Liver (tissue), 9 donors: ENCODE data around the gene MBLAC1. TPM values are rescaled to one million over a fixed set of nuclear protein-coding genes. Genes with fewer than 3 reads are reported as not detected.

Experiments
- DNase-seq: peaks from one replicate; pipeline ENCODE4 v3.0.0-alpha.2; 2017; ENCODE audit warnings: low spot score
- H3K27ac ChIP-seq, 2 donors: one replicate each; pipeline ENCODE4 v1.7.0; 2013; ENCODE audit warnings: inconsistent platforms in 2 of 2, low read length in 2 of 2, control low read depth in 1 of 2, low read depth in 1 of 2, mild to moderate bottlenecking in 1 of 2
- H3K27me3 ChIP-seq, 4 donors: one replicate each; pipeline versions ENCODE4 v1.6.1 to v1.7.0; 2013; ENCODE audit warnings: low read length in 3 of 4, inconsistent platforms in 1 of 4, mild to moderate bottlenecking in 1 of 4, moderate library complexity in 1 of 4; ENCODE audit not compliant: control insufficient read depth in 4 of 4, insufficient read depth in 4 of 4
- H3K36me3 ChIP-seq, 4 donors: one replicate each; pipeline versions ENCODE4 v1.6.1 to v1.7.0; 2013; ENCODE audit warnings: low read length in 3 of 4, mild to moderate bottlenecking in 3 of 4, low read depth in 1 of 4, moderate library complexity in 1 of 4; ENCODE audit not compliant: control insufficient read depth in 4 of 4, insufficient read depth in 3 of 4
- H3K4me1 ChIP-seq, 4 donors: one replicate each; pipeline versions ENCODE4 v1.6.1 to v1.7.0; 2013; ENCODE audit warnings: low read length in 3 of 4, mild to moderate bottlenecking in 3 of 4, moderate library complexity in 1 of 4; ENCODE audit not compliant: control insufficient read depth in 4 of 4, insufficient read depth in 4 of 4
- H3K4me3 ChIP-seq, 3 donors: one replicate each; pipeline versions ENCODE4 v1.6.1 to v1.7.0; 2013; ENCODE audit warnings: low read length in 3 of 3, control low read depth in 1 of 3, low read depth in 1 of 3, mild to moderate bottlenecking in 1 of 3
- H3K9ac ChIP-seq, 2 donors: one replicate each; pipeline ENCODE4 v1.7.0; 2013; ENCODE audit warnings: low read length in 2 of 2, mild to moderate bottlenecking in 2 of 2, moderate library complexity in 2 of 2, control low read depth in 1 of 2, low read depth in 1 of 2
- H3K9me3 ChIP-seq, 4 donors: one replicate each; pipeline versions ENCODE4 v1.6.1 to v1.7.0; 2013; ENCODE audit warnings: low read length in 3 of 4; ENCODE audit not compliant: control insufficient read depth in 4 of 4
- EGR1 ChIP-seq, 2 donors: IDR thresholded peaks; 2 replicates each; pipeline ENCODE4 v1.6.1; 2016 to 2018; ENCODE audit warnings: antibody characterized with exemption in 2 of 2, low read depth in 2 of 2
- FOXA2 ChIP-seq: IDR thresholded peaks from 2 replicates; pipeline ENCODE4 v1.6.1; 2016; ENCODE audit warnings: antibody characterized with exemption
- GABPA ChIP-seq, 2 donors: IDR thresholded peaks in 1 of 2; conservative IDR thresholded peaks in 1 of 2; 2 replicates each; pipeline ENCODE4 v1.6.1; 2016; ENCODE audit warnings: antibody characterized with exemption in 2 of 2, mild to moderate bottlenecking in 1 of 2, moderate library complexity in 1 of 2
- HNF4A ChIP-seq, 2 donors: conservative IDR thresholded peaks; 2 replicates each; pipeline ENCODE4 v1.6.1; 2016; ENCODE audit warnings: antibody characterized with exemption in 2 of 2, mild to moderate bottlenecking in 2 of 2
- JUND ChIP-seq, 2 donors: IDR thresholded peaks; 2 replicates each; pipeline ENCODE4 v1.6.1; 2016; ENCODE audit warnings: antibody characterized with exemption in 2 of 2
- RAD21 ChIP-seq, 2 donors: IDR thresholded peaks; 2 replicates each; pipeline ENCODE4 v1.6.1; 2016; ENCODE audit warnings: antibody characterized with exemption in 2 of 2, mild to moderate bottlenecking in 2 of 2
- RXRA ChIP-seq, 2 donors: IDR thresholded peaks; 2 replicates each; pipeline ENCODE4 v1.6.1; 2017 to 2018; ENCODE audit warnings: antibody characterized with exemption in 2 of 2, mild to moderate bottlenecking in 1 of 2
- TAF1 ChIP-seq: conservative IDR thresholded peaks from 2 replicates; pipeline ENCODE4 v1.6.1; 2016; ENCODE audit warnings: antibody characterized with exemption, mild to moderate bottlenecking
- WGBS: extraction: QIAGEN DNeasy Blood & Tissue Kit; methylation state at CpG from one replicate; pipeline ENCODE4 v1.1.7; 2013; 5-methylcytosine and 5-hydroxymethylcytosine counted together
- polyA plus RNA-seq, 2 donors: library from polyadenylated mRNA; stranded (reverse) in 1 of 2; unstranded in 1 of 2; fragments of 200-250 nt in 1 of 2; fragments of >200 nt in 1 of 2; fragmentation: Nextera tagmentation in 1 of 2; extraction: Ambion mirVana in 1 of 2; gene quantifications; one replicate each; pipeline versions ENCODE4 v1.2.1 to v1.2.3, GENCODE V29; 2013 to 2015
- total RNA-seq, 2 donors: library from RNA; depleted of rRNA; stranded (reverse); fragments of >200 nt; gene quantifications; one replicate each; pipeline ENCODE4 v1.2.3, GENCODE V29; 2014
- TF ChIP-seq, protein P1 (sequence below): IDR thresholded peaks from 2 replicates; pipeline ENCODE4 v1.6.1; 2016; ENCODE audit warnings: antibody characterized with exemption, mild to moderate bottlenecking
- TF ChIP-seq, protein P2 (sequence below): fragments of 150-350 bp; IDR thresholded peaks from 2 replicates; pipeline ENCODE4 v1.5.1; 2017; ENCODE audit warnings: improper control_type of control experiment, low read depth, low read length; ENCODE audit not compliant: missing input control
- donor health status: healthy.
- donor health status: healthy.
- donor health status: healthy.
- donor health status: healthy.
- donor health status: healthy.

Gene MBLAC1
- total and polyA plus RNA-seq, 4 donors, result 1.0 to 1.4 (median 1.3) TPM

- H3K4me3 ChIP-seq, result no peak overlapping the region
- no peaks in the 10 kb centered on the region for H3K9me3 ChIP-seq
- DNase-seq, result no peak
- H3K4me1 ChIP-seq, result peaks cover 7 to 21% (median 12%) of the 10 kb centered on the region in 4 donors
- H3K27ac ChIP-seq, result no peak overlapping the region
- H3K9ac ChIP-seq, result no peak overlapping the region
- TF ChIP-seq FOXA2, result no peak
- no peak for TF ChIP-seq RXRA (IDR thresholded peaks at IDR 0.05)
- no peak for TF ChIP-seq JUND (IDR thresholded peaks at IDR 0.05)
- TF ChIP-seq, protein P1, sequence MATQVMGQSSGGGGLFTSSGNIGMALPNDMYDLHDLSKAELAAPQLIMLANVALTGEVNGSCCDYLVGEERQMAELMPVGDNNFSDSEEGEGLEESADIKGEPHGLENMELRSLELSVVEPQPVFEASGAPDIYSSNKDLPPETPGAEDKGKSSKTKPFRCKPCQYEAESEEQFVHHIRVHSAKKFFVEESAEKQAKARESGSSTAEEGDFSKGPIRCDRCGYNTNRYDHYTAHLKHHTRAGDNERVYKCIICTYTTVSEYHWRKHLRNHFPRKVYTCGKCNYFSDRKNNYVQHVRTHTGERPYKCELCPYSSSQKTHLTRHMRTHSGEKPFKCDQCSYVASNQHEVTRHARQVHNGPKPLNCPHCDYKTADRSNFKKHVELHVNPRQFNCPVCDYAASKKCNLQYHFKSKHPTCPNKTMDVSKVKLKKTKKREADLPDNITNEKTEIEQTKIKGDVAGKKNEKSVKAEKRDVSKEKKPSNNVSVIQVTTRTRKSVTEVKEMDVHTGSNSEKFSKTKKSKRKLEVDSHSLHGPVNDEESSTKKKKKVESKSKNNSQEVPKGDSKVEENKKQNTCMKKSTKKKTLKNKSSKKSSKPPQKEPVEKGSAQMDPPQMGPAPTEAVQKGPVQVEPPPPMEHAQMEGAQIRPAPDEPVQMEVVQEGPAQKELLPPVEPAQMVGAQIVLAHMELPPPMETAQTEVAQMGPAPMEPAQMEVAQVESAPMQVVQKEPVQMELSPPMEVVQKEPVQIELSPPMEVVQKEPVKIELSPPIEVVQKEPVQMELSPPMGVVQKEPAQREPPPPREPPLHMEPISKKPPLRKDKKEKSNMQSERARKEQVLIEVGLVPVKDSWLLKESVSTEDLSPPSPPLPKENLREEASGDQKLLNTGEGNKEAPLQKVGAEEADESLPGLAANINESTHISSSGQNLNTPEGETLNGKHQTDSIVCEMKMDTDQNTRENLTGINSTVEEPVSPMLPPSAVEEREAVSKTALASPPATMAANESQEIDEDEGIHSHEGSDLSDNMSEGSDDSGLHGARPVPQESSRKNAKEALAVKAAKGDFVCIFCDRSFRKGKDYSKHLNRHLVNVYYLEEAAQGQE, result no peak
- TF ChIP-seq, protein P2, sequence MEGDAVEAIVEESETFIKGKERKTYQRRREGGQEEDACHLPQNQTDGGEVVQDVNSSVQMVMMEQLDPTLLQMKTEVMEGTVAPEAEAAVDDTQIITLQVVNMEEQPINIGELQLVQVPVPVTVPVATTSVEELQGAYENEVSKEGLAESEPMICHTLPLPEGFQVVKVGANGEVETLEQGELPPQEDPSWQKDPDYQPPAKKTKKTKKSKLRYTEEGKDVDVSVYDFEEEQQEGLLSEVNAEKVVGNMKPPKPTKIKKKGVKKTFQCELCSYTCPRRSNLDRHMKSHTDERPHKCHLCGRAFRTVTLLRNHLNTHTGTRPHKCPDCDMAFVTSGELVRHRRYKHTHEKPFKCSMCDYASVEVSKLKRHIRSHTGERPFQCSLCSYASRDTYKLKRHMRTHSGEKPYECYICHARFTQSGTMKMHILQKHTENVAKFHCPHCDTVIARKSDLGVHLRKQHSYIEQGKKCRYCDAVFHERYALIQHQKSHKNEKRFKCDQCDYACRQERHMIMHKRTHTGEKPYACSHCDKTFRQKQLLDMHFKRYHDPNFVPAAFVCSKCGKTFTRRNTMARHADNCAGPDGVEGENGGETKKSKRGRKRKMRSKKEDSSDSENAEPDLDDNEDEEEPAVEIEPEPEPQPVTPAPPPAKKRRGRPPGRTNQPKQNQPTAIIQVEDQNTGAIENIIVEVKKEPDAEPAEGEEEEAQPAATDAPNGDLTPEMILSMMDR, result no peak
- no peaks in the 10 kb centered on the region for H3K27me3 ChIP-seq
- 75% methylated on average over 8 of the region's 8 CpGs for WGBS
- H3K36me3 ChIP-seq, result peaks cover 29 to 74% (median 52%) of the 10 kb centered on the region in 4 donors
Observed at GRCh38 chr7:100093054-100093453, 33.7 kb upstream of the MBLAC1 start.

DNA sequence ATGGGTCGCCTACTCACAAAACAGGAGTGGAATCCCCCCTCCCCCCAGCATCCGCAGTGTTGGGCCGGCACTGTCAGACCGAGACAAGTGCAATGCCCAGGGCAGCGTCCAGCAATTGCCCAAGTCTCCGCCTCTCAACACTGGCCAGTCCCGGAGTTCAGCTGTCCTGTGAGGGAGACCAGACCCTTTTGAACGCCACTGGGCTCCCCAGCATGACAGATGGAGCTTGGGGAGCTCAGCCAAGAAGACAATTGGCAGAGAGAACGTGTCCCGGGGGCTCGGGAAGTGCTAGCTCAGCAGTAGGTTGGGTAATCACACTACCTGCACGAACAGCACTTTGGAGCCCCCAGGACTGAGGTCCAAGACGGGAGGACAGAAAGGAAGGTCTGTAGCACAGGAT is 33.3 kb upstream of the MBLAC1 start:
- Histone ChIP-seq H3K27me3 (no peaks in the 10 kb centered on the region), H3K9me3 (no peaks in the 10 kb centered on the region), H3K27ac (no peak overlapping the region), H3K36me3 (peaks cover 33 to 79% (median 56%) of the 10 kb centered on the region in 4 donors), H3K4me3 (no peak overlapping the region), H3K4me1 (peaks cover 4 to 16% (median 9%) of the 10 kb centered on the region in 4 donors), H3K9ac (no peak overlapping the region)
- TF ChIP-seq TAF1 (no peak), RAD21 (IDR thresholded peaks at IDR 0.05) (no peak), EGR1 (IDR thresholded peaks at IDR 0.05; ENCODE audit: low read depth in 2 of 2) (no peak), HNF4A (conservative IDR thresholded peaks at IDR 0.05) (no peak), GABPA (IDR thresholded peaks at IDR 0.05 in 1 of 2, conservative IDR thresholded peaks at IDR 0.05 in 1 of 2) (no peak), RXRA (IDR thresholded peaks at IDR 0.05) (no peak)
- TF ChIP-seq, protein P1, result no peak
- no peak for DNase-seq
- 54% methylated on average over 13 of the region's 13 CpGs for WGBS
